Measurements from ENCODE around the gene RTTN. TPM values are rescaled to one million over a fixed set of nuclear protein-coding genes. Genes with fewer than 3 reads are reported as not detected.

RTTN gene
- total and polyA plus RNA-seq, 2 of the 4 experiments (the other 2 are of a cell fraction) = 5.8 to 19.9 TPM

DNA sequence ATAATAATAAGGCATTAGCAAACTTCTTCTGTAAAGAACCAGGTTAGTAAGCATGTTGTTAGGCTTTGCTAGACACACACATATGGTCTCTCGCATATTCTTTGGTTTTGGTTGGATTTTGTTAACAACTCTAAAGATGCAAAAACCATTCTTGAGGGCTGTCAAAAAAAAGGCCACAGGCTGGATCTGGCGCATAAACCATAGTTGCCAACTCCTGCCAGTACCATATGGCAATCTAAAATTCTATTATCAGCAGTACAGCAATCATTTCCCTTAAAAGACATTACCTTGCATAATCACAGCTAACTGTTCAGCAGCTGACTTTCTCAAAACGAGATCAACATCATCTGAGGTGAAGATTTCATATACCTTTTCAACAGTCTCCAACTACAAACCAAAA lies 63.5 kb downstream of the RTTN start:
- Histone ChIP-seq H3K4me1 (ENCODE audit: control insufficient read depth, insufficient read depth, low read length) (peaks cover 4% of the 10 kb centered on the region), H2BK120ac (ENCODE audit: low read depth, low read length) (no peak overlapping the region), H2BK20ac (ENCODE audit: low read depth, low read length) (no peak overlapping the region), H3K23ac (ENCODE audit: low read depth, low read length) (no peak overlapping the region), H3K79me1 (ENCODE audit: low read depth in 1 of 2, low read length in 2 of 2) (peaks cover 0 to 5% of the 10 kb centered on the region in 2 experiments; a peak in 2 of 4 replicates), H2BK15ac (ENCODE audit: low read depth, low read length) (no peak overlapping the region), H4K91ac (ENCODE audit: insufficient read depth, low read depth, low read length) (no peak overlapping the region), H3K4ac (ENCODE audit: low read depth, low read length) (no peak overlapping the region), H4K20me1 (ENCODE audit: insufficient read depth, low read length) (no peaks in the 10 kb centered on the region), H4K5ac (ENCODE audit: low read depth, low read length) (no peak overlapping the region), H3K9me1 (ENCODE audit: insufficient read depth, low read length) (peaks cover 2% of the 10 kb centered on the region; the same call in 1 of the 2 replicates), H3K4me2 (ENCODE audit: low read depth, low read length) (no peak overlapping the region), H3K27me3 (ENCODE audit: control insufficient read depth, insufficient read depth, low read length) (no peaks in the 10 kb centered on the region), H3K9ac (ENCODE audit: low read depth, low read length) (no peak overlapping the region), H3K27ac (ENCODE audit: insufficient read depth, low read length) (no peak overlapping the region), H3K4me3 (ENCODE audit: insufficient read depth, low read depth, low read length) (no peak overlapping the region), H3K18ac (ENCODE audit: low read depth, low read length) (no peak overlapping the region), H2AFZ (replicated peaks; ENCODE audit: low read length, poor library complexity) (no peak overlapping the region), H3K36me3 (ENCODE audit: control insufficient read depth, insufficient read depth, low read length) (peaks cover 4% of the 10 kb centered on the region; the same call in 1 of the 2 replicates), H2AK5ac (ENCODE audit: low read depth, low read length) (no peak overlapping the region), H3K9me3 (ENCODE audit: control insufficient read depth, insufficient read depth, low read length) (no peaks in the 10 kb centered on the region), H4K8ac (ENCODE audit: low read depth in 2 of 2, low read length in 2 of 2) (no peak overlapping the region), H2BK5ac (ENCODE audit: low read depth, low read length, poor library complexity, severe bottlenecking) (no peak overlapping the region), H2AK9ac (replicated peaks; ENCODE audit: low read depth, low read length, poor library complexity) (no peak overlapping the region), H3K56ac (ENCODE audit: extremely low read depth, insufficient read depth, low read length) (no peak overlapping the region), H3K14ac (replicated peaks; ENCODE audit: low read depth, low read length) (no peak overlapping the region)
- CTCF ChIA-PET = interaction anchor here (0.6 to 0.7 kb wide), 3 partner anchors 48 to 1082 kb away, joined by 3 to 9 read pairs (median 3); no protein-coding TSS in a partner anchor
- ATAC-seq (ENCODE audit: low read depth) (no peak), DNase-seq (no peak)
- POLR2A ChIA-PET (ENCODE audit: unreplicated experiment) = interaction anchor here (0.6 kb wide), 1 partner anchor 248 kb away, joined by 9 read pairs; no protein-coding TSS in a partner anchor
- dilution Hi-C loops (cut with HindIII; ENCODE audit: low sequenced_read_pairs, unreplicated experiment) = no loop called here
- 100% methylated on average over 1 of the region's 3 CpGs; no CpG with 5 or more reads in 1 of the 2 experiments for WGBS, 2 experiments (ENCODE audit: extremely low coverage in 2 of 2, insufficient read length in 1 of 2)
- intact Hi-C loops (cut with micrococcal nuclease) = no loop called here
- TF ChIP-seq SMC3 (IDR thresholded peaks at IDR 0.05; ENCODE audit: low read depth, low read length) (no peak), RCOR1 (IDR thresholded peaks at IDR 0.05; ENCODE audit: insufficient replicate concordance, low read length) (no peak)
- in situ Hi-C loops (cut with MboI; ENCODE audit: low sequenced_read_pairs) = no loop called here
- no TSS peak for BruUV-seq (replicated peaks)
